IPS DF 6.9 (cell line): Measurements from ENCODE around the gene KCTD20.

Experiments used
- DNase-seq: peaks from one replicate; pipeline ENCODE4 v3.0.0-alpha.2; 2013; ENCODE audit warnings: low read depth, low spot score
- H3K27ac ChIP-seq: one replicate; pipeline ENCODE4 v1.5.1; 2013; ENCODE audit warnings: low read length, control low read depth
- H3K27me3 ChIP-seq: 2 replicates; pipeline ENCODE4 v1.6.1; 2013; ENCODE audit warnings: mild to moderate bottlenecking, low read length; ENCODE audit not compliant: control insufficient read depth, insufficient read depth
- H3K36me3 ChIP-seq: 2 replicates; pipeline ENCODE4 v1.6.1; 2013; ENCODE audit warnings: low read length; ENCODE audit not compliant: control insufficient read depth, insufficient read depth
- H3K4me1 ChIP-seq: 2 replicates; pipeline ENCODE4 v1.6.1; 2013; ENCODE audit warnings: low read length; ENCODE audit not compliant: control insufficient read depth, insufficient read depth
- H3K4me3 ChIP-seq: 2 replicates; pipeline ENCODE4 v1.5.1; 2013; ENCODE audit warnings: mild to moderate bottlenecking, low read length
- H3K9me3 ChIP-seq: 2 replicates; pipeline ENCODE4 v1.6.1; 2013; ENCODE audit warnings: low read length, inconsistent platforms; ENCODE audit not compliant: control insufficient read depth, insufficient read depth
- WGBS: extraction: QIAGEN DNeasy Blood & Tissue Kit; methylation state at CpG from one replicate; pipeline ENCODE4 v1.1.7; 2013; ENCODE audit warnings: mixed read lengths, missing lambda C conversion rate; ENCODE audit not compliant: insufficient read length, insufficient coverage; 5-methylcytosine and 5-hydroxymethylcytosine counted together

KCTD20 gene

GRCh38 chr6:36524871-36525270 lies 82.1 kb downstream of the KCTD20 start:
- DNase-seq: no peak
- H3K27me3 ChIP-seq: no peaks in the 10 kb centered on the region
- no peak overlapping the region for H3K4me3 ChIP-seq
- no peaks in the 10 kb centered on the region; the same call in 1 of the 2 replicates for H3K36me3 ChIP-seq
- no CpG with 5 or more reads among the region's 5 CpGs for WGBS
- H3K4me1 ChIP-seq: no peaks in the 10 kb centered on the region
- no peaks in the 10 kb centered on the region for H3K9me3 ChIP-seq
- no peak overlapping the region for H3K27ac ChIP-seq

- Histone ChIP-seq H3K27me3 (no peaks in the 10 kb centered on the region), H3K36me3 (no peaks in the 10 kb centered on the region; the same call in 1 of the 2 replicates), H3K27ac (no peak overlapping the region), H3K9me3 (no peaks in the 10 kb centered on the region), H3K4me3 (no peak overlapping the region), H3K4me1 (no peaks in the 10 kb centered on the region)
- WGBS: no CpG with 5 or more reads among the region's 2 CpGs
- no peak for DNase-seq
Observed at GRCh38 chr6:36525346-36525745, 82.5 kb downstream of the KCTD20 start.

GRCh38 chr6:36526066-36526465 lies 83.3 kb downstream of the KCTD20 start:
- Histone ChIP-seq H3K4me3 (no peak overlapping the region), H3K36me3 (no peaks in the 10 kb centered on the region; the same call in 1 of the 2 replicates), H3K4me1 (no peaks in the 10 kb centered on the region), H3K9me3 (no peaks in the 10 kb centered on the region), H3K27ac (no peak overlapping the region), H3K27me3 (no peaks in the 10 kb centered on the region)
- WGBS: no CpG with 5 or more reads among the region's 2 CpGs
- no peak for DNase-seq

- H3K27ac ChIP-seq: no peak overlapping the region
- H3K27me3 ChIP-seq: no peaks in the 10 kb centered on the region
- H3K4me1 ChIP-seq: no peaks in the 10 kb centered on the region
- H3K36me3 ChIP-seq: no peaks in the 10 kb centered on the region
- DNase-seq: no peak
- WGBS: no CpG with 5 or more reads among the region's 1 CpG
- no peaks in the 10 kb centered on the region for H3K9me3 ChIP-seq
- no peak overlapping the region for H3K4me3 ChIP-seq
Observed at GRCh38 chr6:36533321-36533720, 90.5 kb downstream of the KCTD20 start.

GRCh38 chr6:36536873-36537547 lies 94.2 kb downstream of the KCTD20 start:
- Histone ChIP-seq H3K4me1 (no peaks in the 10 kb centered on the region), H3K27ac (no peak overlapping the region), H3K36me3 (peaks cover 3% of the 10 kb centered on the region; the same call in 1 of the 2 replicates), H3K4me3 (no peak overlapping the region), H3K9me3 (no peaks in the 10 kb centered on the region), H3K27me3 (no peaks in the 10 kb centered on the region)
- DNase-seq: no peak
- no CpG with 5 or more reads among the region's 3 CpGs for WGBS

- Histone ChIP-seq H3K27ac (no peak overlapping the region), H3K36me3 (peaks cover 3% of the 10 kb centered on the region; the same call in 1 of the 2 replicates), H3K27me3 (no peaks in the 10 kb centered on the region), H3K4me3 (no peak overlapping the region), H3K9me3 (no peaks in the 10 kb centered on the region), H3K4me1 (no peaks in the 10 kb centered on the region)
- no peak for DNase-seq
- no CpG with 5 or more reads among the region's 4 CpGs for WGBS
Observed at GRCh38 chr6:36539814-36540568, 97.2 kb downstream of the KCTD20 start.
